H9 (cell line): Measurements from ENCODE around the gene ZDHHC3. TPM values are rescaled to one million over a fixed set of nuclear protein-coding genes. Genes with fewer than 3 reads are reported as not detected.

Source experiments
- DNase-seq: peaks from one replicate; pipeline ENCODE4 v3.0.0-alpha.2; 2017
- H2AFZ ChIP-seq: one replicate; pipeline ENCODE4 v1.6.1; 2013; ENCODE audit warnings: mild to moderate bottlenecking, low read length, control low read depth, moderate library complexity
- H2AK5ac ChIP-seq: 2 replicates; pipeline ENCODE4 v1.6.1; 2013; ENCODE audit warnings: low read length, control low read depth, mixed read lengths; ENCODE audit not compliant: insufficient read length
- H2BK120ac ChIP-seq: one replicate; pipeline ENCODE4 v1.6.1; 2013; ENCODE audit warnings: low read depth, mild to moderate bottlenecking, low read length, control low read depth, inconsistent platforms; ENCODE audit not compliant: poor library complexity, severe bottlenecking
- H2BK12ac ChIP-seq: 2 replicates; pipeline ENCODE4 v1.6.1; 2013; ENCODE audit warnings: low read length, control low read depth, mixed read lengths, low read depth; ENCODE audit not compliant: insufficient read length
- H2BK15ac ChIP-seq: 2 replicates; pipeline ENCODE4 v1.6.1; 2013; ENCODE audit warnings: low read depth, low read length, control low read depth
- H2BK20ac ChIP-seq: one replicate; pipeline ENCODE4 v1.6.1; 2013; ENCODE audit warnings: low read depth, mild to moderate bottlenecking, low read length, control low read depth, inconsistent platforms; ENCODE audit not compliant: poor library complexity, severe bottlenecking
- H2BK5ac ChIP-seq: 2 replicates; pipeline ENCODE4 v1.6.1; 2013; ENCODE audit warnings: low read length, control low read depth, mixed read lengths; ENCODE audit not compliant: insufficient read length
- H3K14ac ChIP-seq: 2 replicates; pipeline ENCODE4 v1.6.1; 2013; ENCODE audit warnings: low read length, control low read depth; ENCODE audit not compliant: insufficient read depth
- H3K18ac ChIP-seq: 2 replicates; pipeline ENCODE4 v1.6.1; 2013; ENCODE audit warnings: low read depth, mild to moderate bottlenecking, mixed read lengths, low read length, control low read depth; ENCODE audit not compliant: insufficient read length
- H3K23ac ChIP-seq: 2 replicates; pipeline ENCODE4 v1.6.1; 2013; ENCODE audit warnings: low read length, control low read depth, mixed read lengths, low read depth; ENCODE audit not compliant: insufficient read length
- H3K23me2 ChIP-seq: 2 replicates; pipeline ENCODE4 v1.6.1; 2013; ENCODE audit warnings: low read depth, mild to moderate bottlenecking, mixed read lengths, low read length, control low read depth; ENCODE audit not compliant: insufficient read length, poor library complexity, severe bottlenecking
- H3K27ac ChIP-seq: 2 replicates; pipeline ENCODE4 v1.5.1; 2013; ENCODE audit warnings: low read length, control low read depth, mixed read lengths, low read depth; ENCODE audit not compliant: insufficient read length
- H3K27me3 ChIP-seq: 2 replicates; pipeline ENCODE4 v1.6.1; 2013; ENCODE audit warnings: low read length, control low read depth, inconsistent platforms; ENCODE audit not compliant: insufficient read depth
- H3K4ac ChIP-seq: 2 replicates; pipeline ENCODE4 v1.6.1; 2013; ENCODE audit warnings: low read depth, mild to moderate bottlenecking, control low read depth, inconsistent platforms, low read length, moderate library complexity
- H3K4me1 ChIP-seq: 2 replicates; pipeline ENCODE4 v1.6.1; 2013; ENCODE audit warnings: low read length, control low read depth, inconsistent platforms; ENCODE audit not compliant: insufficient read depth
- H3K4me2 ChIP-seq: 2 replicates; pipeline ENCODE4 v1.6.1; 2013; ENCODE audit warnings: low read length, control low read depth, mixed read lengths; ENCODE audit not compliant: insufficient read length, insufficient read depth
- H3K56ac ChIP-seq: 2 replicates; pipeline ENCODE4 v1.6.1; 2013; ENCODE audit warnings: low read depth, mild to moderate bottlenecking, mixed read lengths, low read length, control low read depth; ENCODE audit not compliant: insufficient read length
- H3K79me1 ChIP-seq: 2 replicates; pipeline ENCODE4 v1.6.1; 2013; ENCODE audit warnings: low read depth, mild to moderate bottlenecking, moderate library complexity, low read length, control low read depth, inconsistent platforms; ENCODE audit not compliant: insufficient read depth, poor library complexity, severe bottlenecking
- H3K79me2 ChIP-seq: 2 replicates; pipeline ENCODE4 v1.6.1; 2013; ENCODE audit warnings: low read length, control low read depth, inconsistent platforms; ENCODE audit not compliant: insufficient read depth
- H3K9ac ChIP-seq: 2 replicates; pipeline ENCODE4 v1.6.1; 2013; ENCODE audit warnings: low read length, control low read depth, mixed read lengths; ENCODE audit not compliant: insufficient read length; ENCODE audit errors: extremely low read depth
- H3K9me3 ChIP-seq: one replicate; pipeline ENCODE4 v1.6.1; 2013; ENCODE audit warnings: low read depth, low read length, inconsistent platforms; ENCODE audit not compliant: control insufficient read depth
- H3T11ph ChIP-seq: one replicate; pipeline ENCODE4 v1.6.1; 2013; ENCODE audit warnings: mild to moderate bottlenecking, low read length, control low read depth, inconsistent platforms
- H4K20me1 ChIP-seq: one replicate; pipeline ENCODE4 v1.6.1; 2013; ENCODE audit not compliant: control insufficient read depth, insufficient read length, insufficient read depth
- H4K5ac ChIP-seq: 2 replicates; pipeline ENCODE4 v1.6.1; 2013; ENCODE audit warnings: low read depth, mild to moderate bottlenecking, mixed read lengths, low read length, control low read depth; ENCODE audit not compliant: insufficient read length
- H4K8ac ChIP-seq: replicated peaks from 2 replicates; pipeline ENCODE4 v1.6.1; 2013; ENCODE audit warnings: low read length, control low read depth, mixed read lengths, low read depth; ENCODE audit not compliant: insufficient read length
- H4K91ac ChIP-seq: 2 replicates; pipeline ENCODE4 v1.6.1; 2013; ENCODE audit warnings: low read depth, mild to moderate bottlenecking, moderate library complexity, mixed read lengths, low read length, control low read depth; ENCODE audit not compliant: insufficient read length
- H3K27ac Mint-ChIP-seq, 3 experiments: 2 replicates in 2 of 3; 3 replicates in 1 of 3; pipeline ENCODE4 v1.8.0; 2020 to 2021; ENCODE audit warnings: mixed read lengths in 3 of 3, mild to moderate bottlenecking in 1 of 3, moderate library complexity in 1 of 3
- H3K27me3 Mint-ChIP-seq: 2 replicates; pipeline ENCODE4 v1.8.0; 2021; ENCODE audit warnings: low read depth, mild to moderate bottlenecking, moderate library complexity, mixed read lengths
- H3K36me3 Mint-ChIP-seq, 3 experiments: 2 replicates in 2 of 3; 3 replicates in 1 of 3; pipeline ENCODE4 v1.8.0; 2020 to 2021; ENCODE audit warnings: low read depth in 3 of 3, mixed read lengths in 3 of 3; ENCODE audit not compliant: insufficient read depth in 1 of 3
- H3K4me1 Mint-ChIP-seq, 2 experiments: 2 replicates each; pipeline ENCODE4 v1.8.0; 2020; ENCODE audit warnings: mixed read lengths in 2 of 2
- H3K4me3 Mint-ChIP-seq, 2 experiments: 2 replicates in 1 of 2; 3 replicates in 1 of 2; pipeline ENCODE4 v1.8.0; 2020 to 2021; ENCODE audit warnings: mild to moderate bottlenecking in 2 of 2, mixed read lengths in 2 of 2, moderate library complexity in 1 of 2
- H3K9me3 Mint-ChIP-seq, 2 experiments: 2 replicates in 1 of 2; 3 replicates in 1 of 2; pipeline ENCODE4 v1.8.0; 2020; ENCODE audit warnings: mild to moderate bottlenecking in 2 of 2, mixed read lengths in 2 of 2, moderate library complexity in 1 of 2
- CTCF ChIP-seq: fragments of 200-600 bp; sonication (generic); conservative IDR thresholded peaks from 3 replicates; pipeline ENCODE4 v1.8.0; 2021; ENCODE audit warnings: antibody characterized with exemption, mild to moderate bottlenecking
- WGBS: extraction: QIAGEN DNeasy Blood & Tissue Kit; methylation state at CpG from one replicate; pipeline ENCODE4 v1.1.7; 2013; ENCODE audit warnings: missing lambda C conversion rate, low lambda C conversion rate, mixed read lengths; ENCODE audit not compliant: insufficient read length; ENCODE audit errors: extremely low coverage; 5-methylcytosine and 5-hydroxymethylcytosine counted together
- total RNA-seq: library from RNA; stranded (reverse); gene quantifications from 2 replicates; pipeline ENCODE4 v1.2.1, GENCODE V29; 2021

The ZDHHC3 gene
- total RNA-seq, 1 experiment from 2014 or later, result 71.3 TPM

- Histone ChIP-seq H4K91ac (no peak overlapping the region), H3K14ac (no peak overlapping the region), H3K23ac (no peak overlapping the region), H3T11ph (no peak overlapping the region), H2BK12ac (no peak overlapping the region), H3K27ac (no peak overlapping the region), H2BK15ac (no peak overlapping the region), H2AFZ (no peak overlapping the region), H3K56ac (no peak overlapping the region), H3K23me2 (no peaks in the 10 kb centered on the region), H3K79me1 (no peaks in the 10 kb centered on the region), H3K4me1 (no peaks in the 10 kb centered on the region), H2AK5ac (no peak overlapping the region), H3K4me2 (no peak overlapping the region), H4K5ac (no peak overlapping the region), H3K4ac (no peak overlapping the region), H3K9me3 (no peaks in the 10 kb centered on the region), H3K9ac (no peak overlapping the region), H4K8ac (no peak overlapping the region), H3K27me3 (no peaks in the 10 kb centered on the region), H2BK120ac (no peak overlapping the region), H2BK20ac (no peak overlapping the region), H3K79me2 (no peaks in the 10 kb centered on the region), H3K18ac (no peak overlapping the region), H2BK5ac (no peak overlapping the region), H4K20me1 (no peaks in the 10 kb centered on the region)
- TF ChIP-seq CTCF, result no peak
- 100% methylated on average over 1 of the region's 3 CpGs for WGBS
- DNase-seq, result no peak
- Mint-ChIP-seq H3K4me3 (no peak overlapping the region), H3K4me1 (0 out of 4 replicates have a peak, but pooled peaks cover 0 to 3% of the 10 kb centered on the region in 2 experiments), H3K9me3 (no peaks in the 10 kb centered on the region), H3K27ac (no peak overlapping the region), H3K27me3 (no peaks in the 10 kb centered on the region), H3K36me3 (peaks cover 35 to 60% (median 52%) of the 10 kb centered on the region in 3 experiments)
These were observed 34.9 kb upstream of the ZDHHC3 start for GRCh38 chr3:45010811-45011333.
